SHP77 treated with DMSO at 0.1 percent for 48 hours (cell line): ENCODE data around the gene GAGE13.
"Not testable (repeated sequence)": the region's sequence is repeated elsewhere in the genome, so short reads cannot be mapped to it uniquely, and the experiment has no call there.

Experiments used
- DNase-seq: peaks from one replicate; lab custom pipeline; 2025; lab: John Stamatoyannopoulos, UW

GAGE13 gene

GRCh38 chrX:49331282-49331681, at the start of gene GAGE13:
Gene GAGE13, plus strand, starts transcription at chrX:49331582. Its CDS starts 1,156 bp downstream, at chrX:49332738.
- not testable (repeated sequence) for DNase-seq

- no peak for DNase-seq
Observed at GRCh38 chrX:49282647-49283011, 48.8 kb upstream of the GAGE13 start.

GRCh38 chrX:49284212-49284611, 47.2 kb upstream of the GAGE13 start:
- DNase-seq: no peak

GRCh38 chrX:49286136-49286535, 45.2 kb upstream of the GAGE13 start:
- DNase-seq: no peak

GRCh38 chrX:49286581-49286980, 44.8 kb upstream of the GAGE13 start:
- no peak for DNase-seq

- DNase-seq: no peak
Observed at GRCh38 chrX:49287665-49288064, 43.7 kb upstream of the GAGE13 start.

- no peak for DNase-seq
Observed at GRCh38 chrX:49290215-49290614, 41.2 kb upstream of the GAGE13 start.

- no peak for DNase-seq
Observed at GRCh38 chrX:49291615-49292337, 39.6 kb upstream of the GAGE13 start.

- DNase-seq: no peak
Observed at GRCh38 chrX:49292400-49293362, 38.7 kb upstream of the GAGE13 start.

- DNase-seq: not testable (repeated sequence)
Observed at GRCh38 chrX:49299293-49299692, 32.1 kb upstream of the GAGE13 start.

- no peak for DNase-seq
Observed at GRCh38 chrX:49300703-49301102, 30.7 kb upstream of the GAGE13 start.

GRCh38 chrX:49303346-49303745, 28.0 kb upstream of the GAGE13 start, which contains the start of gene GAGE10:
Gene GAGE10, plus strand, starts transcription at chrX:49303646. Its CDS starts 1,214 bp downstream, at chrX:49304860.
- DNase-seq: no peak

- not testable (repeated sequence) for DNase-seq
Observed at GRCh38 chrX:49307775-49308174, 23.6 kb upstream of the GAGE13 start.

- no peak for DNase-seq
Observed at GRCh38 chrX:49308604-49309269, 22.6 kb upstream of the GAGE13 start.

GRCh38 chrX:49309401-49309981, 21.9 kb upstream of the GAGE13 start:
- DNase-seq: no peak

- no peak for DNase-seq
Observed at GRCh38 chrX:49310371-49310770, 21.0 kb upstream of the GAGE13 start.

- no peak for DNase-seq
Observed at GRCh38 chrX:49312176-49312575, 19.2 kb upstream of the GAGE13 start.

- no peak for DNase-seq
Observed at GRCh38 chrX:49316085-49316484, 15.3 kb upstream of the GAGE13 start.

- DNase-seq: not testable (repeated sequence)
Observed at GRCh38 chrX:49321737-49322136, 9.6 kb upstream of the GAGE13 start, which contains the start of gene GAGE12J. Gene GAGE12J, plus strand, starts transcription at chrX:49322037. Its CDS starts 1,157 bp downstream, at chrX:49323194.

GRCh38 chrX:49322266-49322665, 9.1 kb upstream of the GAGE13 start:
- DNase-seq: not testable (repeated sequence)

GRCh38 chrX:49323735-49324134, 7.6 kb upstream of the GAGE13 start:
- not testable (repeated sequence) for DNase-seq

GRCh38 chrX:49330421-49330820, 961 bp upstream of the GAGE13 start:
- not testable (repeated sequence) for DNase-seq
